Activated CD8-positive, alpha-beta memory T cell treated with anti-CD3 and anti-CD28 coated beads for 1 hour (primary cell): ENCODE measurements around the gene LYRM2.
A peak's percentile ranks its signal among the peaks of the same experiment; 100 is the strongest.
"Not testable (repeated sequence)": the region's sequence is repeated elsewhere in the genome, so short reads cannot be mapped to it uniquely, and the experiment has no call there.

Experiments used
- DNase-seq, 2 donors: peaks; one replicate each; pipeline ENCODE4 v3.0.0-alpha.2; 2020; ENCODE audit warnings: low read depth in 1 of 2; ENCODE audit errors: extremely low read depth in 1 of 2

LYRM2 gene

GRCh38 chr6:89649682-89650081 lies 11.1 kb upstream of the LYRM2 start:
- no peak for DNase-seq

- no peak for DNase-seq
Measured at GRCh38 chr6:89644864-89645263, 6.3 kb upstream of the LYRM2 start.

- DNase-seq = no peak
Measured at GRCh38 chr6:89643406-89643805, 4.9 kb upstream of the LYRM2 start.

GRCh38 chr6:89642956-89643355 lies 4.4 kb upstream of the LYRM2 start:
- no peak for DNase-seq

- DNase-seq = not testable (repeated sequence)
Measured at GRCh38 chr6:89641581-89641980, 3.0 kb upstream of the LYRM2 start.

- DNase-seq = no peak
Measured at GRCh38 chr6:89640804-89641203, 2.3 kb upstream of the LYRM2 start.

- DNase-seq = no peak
Measured at GRCh38 chr6:89637960-89638319, 607 bp downstream of the LYRM2 start.

- DNase-seq = not testable (repeated sequence)
Measured at GRCh38 chr6:89636412-89636811, 2.1 kb downstream of the LYRM2 start.

- DNase-seq = no peak
Measured at GRCh38 chr6:89630488-89630887, 8.1 kb downstream of the LYRM2 start.

- no peak for DNase-seq
Measured at GRCh38 chr6:89623749-89624148, 14.8 kb downstream of the LYRM2 start.

GRCh38 chr6:89619567-89619966 lies 19.0 kb downstream of the LYRM2 start:
- no peak for DNase-seq

GRCh38 chr6:89618026-89618425 lies 20.5 kb downstream of the LYRM2 start:
- DNase-seq = no peak

- DNase-seq = no peak
Measured at GRCh38 chr6:89616531-89616930, 22.0 kb downstream of the LYRM2 start.

GRCh38 chr6:89615882-89616281 lies 22.7 kb downstream of the LYRM2 start:
- DNase-seq = no peak

GRCh38 chr6:89613790-89614189 lies 24.8 kb downstream of the LYRM2 start:
- no peak for DNase-seq

- DNase-seq = no peak
Measured at GRCh38 chr6:89612121-89612520, 26.4 kb downstream of the LYRM2 start.

- DNase-seq = no peak
Measured at GRCh38 chr6:89611666-89612065, 26.9 kb downstream of the LYRM2 start.

- peak; percentile 49 to 73 for DNase-seq
Measured at GRCh38 chr6:89610149-89610642, 28.4 kb downstream of the LYRM2 start.

GRCh38 chr6:89605861-89606260 lies 32.7 kb downstream of the LYRM2 start:
- DNase-seq = no peak

GRCh38 chr6:89604653-89605052 lies 33.9 kb downstream of the LYRM2 start:
- DNase-seq = no peak

- no peak for DNase-seq
Measured at GRCh38 chr6:89602166-89602565, 36.4 kb downstream of the LYRM2 start.

GRCh38 chr6:89599727-89600126 lies 38.8 kb downstream of the LYRM2 start:
- no peak for DNase-seq

GRCh38 chr6:89597988-89598387 lies 40.6 kb downstream of the LYRM2 start:
- no peak for DNase-seq

GRCh38 chr6:89597372-89597771 lies 41.2 kb downstream of the LYRM2 start:
- DNase-seq = no peak
